K562 (cell line): ENCODE measurements around the gene CFAP206. TPM values are rescaled to one million over a fixed set of nuclear protein-coding genes. Genes with fewer than 3 reads are reported as not detected.

ENCODE experiments used
- ARNT ChIP-seq, 2 experiments: fragments of 450-650 bp; IDR thresholded peaks; 2 replicates each; pipeline ENCODE4 v1.6.1; 2016; ENCODE audit warnings: mild to moderate bottlenecking in 1 of 2
- CBX2 ChIP-seq: fragments of 200-600 bp; sonication (generic); IDR thresholded peaks from one replicate; pipeline ENCODE4 v1.6.1; 2012; ENCODE audit warnings: mild to moderate bottlenecking, low read length, inconsistent platforms; ENCODE audit not compliant: insufficient read depth, poor library complexity, severe bottlenecking
- CCAR2 ChIP-seq: fragments of 200-400 bp; formaldehyde crosslinking; IDR thresholded peaks from 2 replicates; pipeline ENCODE4 v1.6.1; 2017; ENCODE audit warnings: mild to moderate bottlenecking, low read depth, low read length
- GATAD2B ChIP-seq: fragments of 450-650 bp; IDR thresholded peaks from 2 replicates; pipeline ENCODE4 v1.6.1; 2017; ENCODE audit warnings: mild to moderate bottlenecking, borderline replicate concordance
- HDAC2 ChIP-seq: fragments of 450-650 bp; IDR thresholded peaks from 2 replicates; pipeline ENCODE4 v1.6.1; 2016; ENCODE audit warnings: mild to moderate bottlenecking
- HDAC3 ChIP-seq: fragments of 450-650 bp; IDR thresholded peaks from 2 replicates; pipeline ENCODE4 v1.6.1; 2018; ENCODE audit warnings: borderline replicate concordance, mild to moderate bottlenecking, moderate library complexity; ENCODE audit not compliant: partially characterized antibody
- L3MBTL2 ChIP-seq: fragments of 450-650 bp; IDR thresholded peaks from 2 replicates; pipeline ENCODE4 v1.6.1; 2016; ENCODE audit warnings: mild to moderate bottlenecking, moderate library complexity
- LCOR ChIP-seq: sonication (generic); formaldehyde crosslinking; IDR thresholded peaks from 2 replicates; pipeline ENCODE4 v1.8.0; 2022; ENCODE audit warnings: mild to moderate bottlenecking, missing genetic modification reagents
- MTA2 ChIP-seq: fragments of 450-650 bp; IDR thresholded peaks from 2 replicates; pipeline ENCODE4 v1.6.1; 2016; ENCODE audit warnings: low read depth
- PRDM10 ChIP-seq: fragments of 450-650 bp; IDR thresholded peaks from 2 replicates; pipeline ENCODE4 v1.6.1; 2018; ENCODE audit not compliant: partially characterized antibody
- RNF2 ChIP-seq: sonication (generic); IDR thresholded peaks from 2 replicates; pipeline ENCODE4 v1.6.1; 2016
- TCF3 ChIP-seq: sonication (generic); formaldehyde crosslinking; IDR thresholded peaks from 2 replicates; pipeline ENCODE4 v1.4.0; 2020; ENCODE audit warnings: mild to moderate bottlenecking, missing genetic modification reagents
- ZNF395 ChIP-seq: fragments of 200-800 bp; sonication (Bioruptor generic); IDR thresholded peaks from 2 replicates; pipeline ENCODE4 v1.6.1; 2017; ENCODE audit warnings: missing genetic modification characterization, missing compliant biosample characterization
- polyA plus RNA-seq, 8 experiments: library from polyadenylated mRNA; depleted of rRNA in 4 of 8; stranded (reverse) in 5 of 8; unstranded in 3 of 8; fragments of >200 nt; fragmentation: Nextera tagmentation in 2 of 8; fragmentation: Illumina TruSeq in 1 of 8; extraction: Ambion mirVana in 2 of 8; extraction: Trizol in 1 of 8; gene quantifications; 2 replicates each; pipeline versions ENCODE4 v1.2.1 to v1.2.3, GENCODE V29; 2011 to 2014; ENCODE audit warnings: inconsistent platforms in 1 of 8, missing spikeins in 1 of 8
- total RNA-seq, 7 experiments: library from RNA; depleted of rRNA in 6 of 7; stranded (reverse); fragments of >200 nt in 6 of 7; fragmentation: Illumina TruSeq in 2 of 7; extraction: Trizol in 2 of 7; gene quantifications; 2 replicates each; pipeline versions ENCODE4 v1.2.1 to v1.2.3, GENCODE V29; 2011 to 2021; ENCODE audit warnings: low replicate concordance in 1 of 7
- TF ChIP-seq, protein P1 (sequence below): fragments of 250-450 bp; sonication (Bioruptor Pico); IDR thresholded peaks from 2 replicates; pipeline ENCODE4 v1.5.0; 2021; ENCODE audit warnings: mild to moderate bottlenecking, moderate library complexity
- TF ChIP-seq, protein P2 (sequence below), 2 experiments: fragments of 150-350 bp in 1 of 2; IDR thresholded peaks; 2 replicates each; pipeline ENCODE4 v1.6.1; 2012 to 2016; ENCODE audit warnings: low read depth in 2 of 2, low read length in 2 of 2, mild to moderate bottlenecking in 1 of 2, moderate library complexity in 1 of 2

Gene CFAP206
- total and polyA plus RNA-seq, 9 of the 15 experiments (the other 6 are each of a cell fraction or from before 2014, with no cell fraction given), result 0.06 to 0.33 (median 0.18) TPM; not detected in 2

DNA sequence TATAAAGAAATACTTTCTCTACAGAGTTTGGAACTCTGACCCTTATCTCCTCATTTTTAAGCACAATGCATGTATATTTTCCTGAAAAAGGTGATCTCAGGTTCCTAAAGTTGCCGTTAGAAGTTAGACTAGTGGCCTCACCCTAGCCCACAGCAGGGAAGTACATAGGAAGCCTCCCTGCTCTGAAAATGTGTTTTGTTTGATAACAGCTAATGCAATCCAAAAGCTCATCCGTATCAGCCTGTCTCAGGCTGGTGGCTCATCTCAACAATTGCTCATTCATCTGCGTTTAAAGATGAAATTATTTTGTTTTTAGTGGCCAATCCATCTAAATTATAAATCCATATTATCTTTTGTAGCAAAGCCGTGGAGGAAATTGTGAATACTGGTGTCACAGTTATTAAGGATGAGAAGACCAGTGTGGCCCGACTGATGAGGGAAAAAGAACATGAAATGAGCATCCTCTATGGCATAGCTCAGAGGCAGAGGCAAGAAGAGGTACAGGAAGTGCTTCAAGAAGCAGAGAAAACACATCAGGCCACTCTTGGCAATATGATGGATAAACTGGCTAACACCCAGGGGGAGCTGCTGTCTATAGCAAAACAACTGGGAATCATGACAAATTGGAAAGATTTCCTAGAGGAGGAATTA is 43.0 kb upstream of the CFAP206 start (continued):
- TF ChIP-seq, protein P1, sequence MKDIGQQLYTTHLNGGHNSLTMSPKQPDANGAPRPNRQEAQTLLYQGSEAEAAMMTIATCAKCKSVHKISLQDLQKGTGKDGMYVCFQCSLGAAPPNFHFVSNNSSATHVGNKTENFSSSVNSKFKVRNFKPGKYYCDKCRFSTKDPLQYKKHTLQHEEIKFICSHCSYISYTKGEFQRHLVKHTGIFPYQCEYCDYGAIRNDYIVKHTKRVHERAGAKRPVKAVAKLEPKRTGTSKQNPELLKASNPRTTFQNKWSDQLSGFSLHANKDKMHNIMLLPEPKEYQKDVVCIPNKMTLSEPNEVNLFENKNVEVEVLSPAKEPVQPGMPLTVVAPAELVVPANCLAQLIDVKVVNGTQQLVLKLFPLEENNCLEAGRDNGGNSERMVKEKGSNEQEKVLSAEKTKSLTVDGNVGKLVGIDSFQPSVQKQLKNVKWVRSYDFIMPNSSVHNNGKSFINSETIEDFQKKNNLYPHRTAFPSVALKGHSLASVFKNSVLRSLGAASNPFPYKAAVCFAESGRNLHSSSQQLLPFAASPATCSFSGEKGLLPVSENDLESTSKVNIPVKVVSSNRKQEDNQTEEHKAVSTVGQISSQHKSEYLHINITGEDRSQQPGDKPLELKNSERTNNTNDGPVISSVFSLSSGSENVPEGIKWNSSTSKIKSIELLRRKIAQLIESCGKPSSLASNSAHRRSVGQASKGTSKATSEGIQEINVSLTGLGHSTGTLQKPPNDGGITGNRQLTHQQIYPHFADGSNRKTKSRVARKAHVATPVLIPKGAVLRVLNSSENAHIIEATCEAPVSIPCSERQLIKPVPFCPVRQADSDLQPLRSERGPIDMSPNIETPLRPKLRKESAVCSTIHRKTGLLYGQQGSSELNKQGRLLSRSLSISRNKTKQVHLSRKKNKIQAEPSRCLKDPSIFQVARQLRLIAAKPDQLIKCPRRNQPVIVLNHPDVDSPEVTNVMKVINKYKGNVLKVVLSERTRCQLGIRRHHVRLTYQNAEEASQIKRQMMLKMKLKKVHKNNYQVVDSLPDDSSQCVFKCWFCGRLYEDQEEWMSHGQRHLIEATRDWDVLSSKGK (CRISPR knock-in tag), result no peak
- TF ChIP-seq, protein P2, sequence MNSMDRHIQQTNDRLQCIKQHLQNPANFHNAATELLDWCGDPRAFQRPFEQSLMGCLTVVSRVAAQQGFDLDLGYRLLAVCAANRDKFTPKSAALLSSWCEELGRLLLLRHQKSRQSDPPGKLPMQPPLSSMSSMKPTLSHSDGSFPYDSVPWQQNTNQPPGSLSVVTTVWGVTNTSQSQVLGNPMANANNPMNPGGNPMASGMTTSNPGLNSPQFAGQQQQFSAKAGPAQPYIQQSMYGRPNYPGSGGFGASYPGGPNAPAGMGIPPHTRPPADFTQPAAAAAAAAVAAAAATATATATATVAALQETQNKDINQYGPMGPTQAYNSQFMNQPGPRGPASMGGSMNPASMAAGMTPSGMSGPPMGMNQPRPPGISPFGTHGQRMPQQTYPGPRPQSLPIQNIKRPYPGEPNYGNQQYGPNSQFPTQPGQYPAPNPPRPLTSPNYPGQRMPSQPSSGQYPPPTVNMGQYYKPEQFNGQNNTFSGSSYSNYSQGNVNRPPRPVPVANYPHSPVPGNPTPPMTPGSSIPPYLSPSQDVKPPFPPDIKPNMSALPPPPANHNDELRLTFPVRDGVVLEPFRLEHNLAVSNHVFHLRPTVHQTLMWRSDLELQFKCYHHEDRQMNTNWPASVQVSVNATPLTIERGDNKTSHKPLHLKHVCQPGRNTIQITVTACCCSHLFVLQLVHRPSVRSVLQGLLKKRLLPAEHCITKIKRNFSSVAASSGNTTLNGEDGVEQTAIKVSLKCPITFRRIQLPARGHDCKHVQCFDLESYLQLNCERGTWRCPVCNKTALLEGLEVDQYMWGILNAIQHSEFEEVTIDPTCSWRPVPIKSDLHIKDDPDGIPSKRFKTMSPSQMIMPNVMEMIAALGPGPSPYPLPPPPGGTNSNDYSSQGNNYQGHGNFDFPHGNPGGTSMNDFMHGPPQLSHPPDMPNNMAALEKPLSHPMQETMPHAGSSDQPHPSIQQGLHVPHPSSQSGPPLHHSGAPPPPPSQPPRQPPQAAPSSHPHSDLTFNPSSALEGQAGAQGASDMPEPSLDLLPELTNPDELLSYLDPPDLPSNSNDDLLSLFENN (IDR thresholded peaks at IDR 0.05; ENCODE audit: low read depth in 2 of 2, low read length in 2 of 2), result peak in 1 of 2 experiments; percentile 90; a peak in 2 of 4 replicates
- 0 out of 4 replicates have a peak, but pooled peaks of 1 of the 2 experiments have one; percentile 18 for TF ChIP-seq ARNT (IDR thresholded peaks at IDR 0.05)
- TF ChIP-seq CBX2, result no peak
- peak; percentile 76; the same call in 1 of the 2 replicates for TF ChIP-seq HDAC2
- peak; percentile 4 for TF ChIP-seq PRDM10
- TF ChIP-seq RNF2, result peak; percentile 67; the same call in 1 of the 2 replicates
- 0 out of 2 replicates have a peak, but pooled peaks have one; percentile 41 for TF ChIP-seq LCOR (CRISPR knock-in tag)
- peak; percentile 49; the same call in 1 of the 2 replicates for TF ChIP-seq ZNF395 (CRISPR knock-in tag)
- peak; percentile 97 for TF ChIP-seq TCF3
- TF ChIP-seq GATAD2B, result peak; percentile 52; the same call in 1 of the 2 replicates
- no peak for TF ChIP-seq CCAR2
- 0 out of 2 replicates have a peak, but pooled peaks have one; percentile 15 for TF ChIP-seq L3MBTL2
- TF ChIP-seq HDAC3, result peak; percentile 58
- TF ChIP-seq MTA2, result peak; percentile 87
